WERI-Rb-1 (cell line): ENCODE results near the gene OTUD3.
A peak's percentile ranks its signal among the peaks of the same experiment; 100 is the strongest.

Source experiments
- DNase-seq: peaks from one replicate; pipeline ENCODE4 v3.0.0-alpha.2; 2020
- H3K27ac ChIP-seq: fragments of 250-450 bp; sonication (Bioruptor Pico); 2 replicates; pipeline ENCODE4 v1.5.1; 2020; ENCODE audit warnings: mild to moderate bottlenecking, moderate library complexity
- H3K27me3 ChIP-seq: fragments of 250-450 bp; sonication (Bioruptor Pico); 2 replicates; pipeline ENCODE4 v1.5.1; 2021; ENCODE audit warnings: mild to moderate bottlenecking, low read depth, moderate library complexity; ENCODE audit not compliant: insufficient read depth, severe bottlenecking
- H3K36me3 ChIP-seq: fragments of 250-450 bp; sonication (Bioruptor Pico); 2 replicates; pipeline ENCODE4 v1.5.1; 2020; ENCODE audit warnings: mild to moderate bottlenecking, moderate library complexity
- H3K4me3 ChIP-seq: 2 replicates; pipeline ENCODE4 v1.5.1; 2011; ENCODE audit warnings: low read depth, mild to moderate bottlenecking, control low read depth, low read length
- H3K9me3 ChIP-seq: fragments of 250-450 bp; sonication (Bioruptor Pico); 2 replicates; pipeline ENCODE4 v1.5.1; 2021; ENCODE audit warnings: mild to moderate bottlenecking, moderate library complexity; ENCODE audit not compliant: severe bottlenecking
- TF ChIP-seq, protein P1 (sequence below): IDR thresholded peaks from 2 replicates; pipeline ENCODE4 v1.5.1; 2011; ENCODE audit warnings: low read depth, mild to moderate bottlenecking, control low read depth, inconsistent platforms, low read length

The OTUD3 gene

DNA sequence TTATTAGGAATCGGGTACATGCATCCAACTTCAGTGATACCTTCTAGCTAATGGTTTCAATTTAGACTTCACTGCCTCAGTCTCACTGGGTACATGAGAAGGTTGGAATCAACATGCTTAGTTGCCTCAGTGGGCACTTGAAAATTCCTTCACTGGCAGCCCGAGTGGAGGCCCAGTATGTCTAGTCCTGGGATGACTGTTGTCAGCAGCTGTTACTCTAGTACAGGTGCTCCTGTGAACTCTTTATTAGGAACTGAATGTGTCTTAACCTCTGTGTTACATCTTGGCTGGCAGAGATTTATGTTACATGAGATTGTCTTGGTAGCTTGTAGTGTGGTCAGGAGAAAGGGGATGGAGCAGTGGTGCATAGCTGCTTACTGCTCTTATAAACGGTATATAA is 27.8 kb downstream of the OTUD3 start:
- DNase-seq = no peak
- Histone ChIP-seq H3K27ac (no peak overlapping the region), H3K4me3 (no peak overlapping the region), H3K9me3 (no peaks in the 10 kb centered on the region), H3K27me3 (no peaks in the 10 kb centered on the region), H3K36me3 (peaks cover 95% of the 10 kb centered on the region)
- TF ChIP-seq, protein P1, sequence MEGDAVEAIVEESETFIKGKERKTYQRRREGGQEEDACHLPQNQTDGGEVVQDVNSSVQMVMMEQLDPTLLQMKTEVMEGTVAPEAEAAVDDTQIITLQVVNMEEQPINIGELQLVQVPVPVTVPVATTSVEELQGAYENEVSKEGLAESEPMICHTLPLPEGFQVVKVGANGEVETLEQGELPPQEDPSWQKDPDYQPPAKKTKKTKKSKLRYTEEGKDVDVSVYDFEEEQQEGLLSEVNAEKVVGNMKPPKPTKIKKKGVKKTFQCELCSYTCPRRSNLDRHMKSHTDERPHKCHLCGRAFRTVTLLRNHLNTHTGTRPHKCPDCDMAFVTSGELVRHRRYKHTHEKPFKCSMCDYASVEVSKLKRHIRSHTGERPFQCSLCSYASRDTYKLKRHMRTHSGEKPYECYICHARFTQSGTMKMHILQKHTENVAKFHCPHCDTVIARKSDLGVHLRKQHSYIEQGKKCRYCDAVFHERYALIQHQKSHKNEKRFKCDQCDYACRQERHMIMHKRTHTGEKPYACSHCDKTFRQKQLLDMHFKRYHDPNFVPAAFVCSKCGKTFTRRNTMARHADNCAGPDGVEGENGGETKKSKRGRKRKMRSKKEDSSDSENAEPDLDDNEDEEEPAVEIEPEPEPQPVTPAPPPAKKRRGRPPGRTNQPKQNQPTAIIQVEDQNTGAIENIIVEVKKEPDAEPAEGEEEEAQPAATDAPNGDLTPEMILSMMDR = no peak

DNA sequence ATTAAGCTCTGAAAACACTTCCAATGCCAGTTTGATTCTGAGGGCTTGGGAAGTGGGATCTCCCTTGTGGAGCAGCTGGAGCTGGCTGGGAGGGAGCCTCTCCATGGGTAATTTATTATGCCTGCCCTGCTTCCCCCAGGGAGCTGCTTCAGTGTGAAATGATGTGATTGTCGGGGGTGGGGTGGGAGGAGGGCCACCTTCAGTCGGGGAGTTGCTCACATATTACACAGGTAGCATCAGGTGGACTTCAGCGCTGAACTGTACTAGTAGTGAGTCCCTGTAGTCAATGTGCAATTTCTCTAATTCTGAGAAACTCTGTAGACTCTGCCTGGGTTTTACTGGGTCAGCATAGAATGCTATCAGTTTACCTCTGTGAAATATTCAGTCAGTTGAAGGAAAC is 28.5 kb downstream of the OTUD3 start:
- TF ChIP-seq, protein P1 = no peak
- Histone ChIP-seq H3K27ac (no peak overlapping the region), H3K4me3 (no peak overlapping the region), H3K36me3 (peaks cover 89% of the 10 kb centered on the region), H3K9me3 (no peaks in the 10 kb centered on the region), H3K27me3 (no peaks in the 10 kb centered on the region)
- no peak for DNase-seq

DNA sequence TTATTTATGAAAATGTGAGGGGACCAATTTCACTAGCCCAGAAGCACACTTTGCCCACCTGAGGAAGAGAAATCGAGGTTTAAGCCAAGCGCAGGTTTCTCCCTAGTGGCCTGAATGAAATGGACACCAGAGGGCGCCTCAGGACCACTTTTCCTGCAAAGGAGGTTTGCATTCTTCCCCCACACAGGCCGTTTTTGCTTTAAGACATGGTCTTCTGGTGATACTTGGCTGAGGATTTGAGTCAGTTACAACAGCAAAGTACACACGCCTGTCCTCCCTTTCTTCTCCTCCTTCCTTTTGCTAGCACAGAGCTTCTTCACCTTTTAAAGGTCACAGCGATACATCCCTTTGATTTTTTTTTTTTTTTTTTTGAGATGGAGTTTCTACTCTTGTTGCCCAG is 35.9 kb downstream of the OTUD3 start:
- peak; percentile 75 for DNase-seq
- TF ChIP-seq, protein P1 = peak; percentile 88
- H3K36me3 ChIP-seq = peaks cover 16% of the 10 kb centered on the region
- no peaks in the 10 kb centered on the region for H3K9me3 ChIP-seq
- no peak overlapping the region for H3K4me3 ChIP-seq
- no peak overlapping the region for H3K27ac ChIP-seq
- H3K27me3 ChIP-seq = no peaks in the 10 kb centered on the region

DNA sequence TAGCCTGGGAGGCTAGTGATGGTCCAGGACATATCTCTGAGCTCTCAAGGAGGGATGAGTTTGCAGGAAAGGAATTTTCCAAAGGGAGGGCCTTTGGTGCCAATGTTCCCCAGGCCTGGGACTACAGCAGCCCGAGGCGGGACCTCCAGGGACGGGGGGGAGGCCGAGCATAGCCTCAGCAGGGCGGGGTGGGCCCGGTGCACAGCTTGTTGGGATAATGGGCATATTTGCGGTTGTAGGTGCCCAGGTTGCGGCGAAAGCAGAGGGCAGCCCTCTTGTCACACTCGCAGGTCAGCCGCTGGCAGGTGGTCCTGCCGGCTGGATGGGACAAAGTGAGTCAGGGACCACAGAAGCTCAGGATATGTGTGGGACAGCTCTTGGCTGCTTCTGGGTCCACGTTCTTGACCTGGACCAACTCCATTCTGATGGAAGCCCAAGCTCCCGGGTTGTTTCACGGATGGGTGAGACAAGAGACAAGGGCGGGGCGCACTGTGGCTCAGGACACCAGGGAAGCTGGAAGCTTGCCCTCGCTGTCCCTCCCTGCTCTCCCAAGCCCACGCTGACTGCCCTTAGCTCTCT is 38.0 kb downstream of the OTUD3 start:
- DNase-seq = no peak
- H3K27ac ChIP-seq = no peak overlapping the region
- H3K27me3 ChIP-seq = no peaks in the 10 kb centered on the region
- TF ChIP-seq, protein P1 = no peak
- no peaks in the 10 kb centered on the region for H3K9me3 ChIP-seq
- no peaks in the 10 kb centered on the region for H3K36me3 ChIP-seq
- no peak overlapping the region for H3K4me3 ChIP-seq

DNA sequence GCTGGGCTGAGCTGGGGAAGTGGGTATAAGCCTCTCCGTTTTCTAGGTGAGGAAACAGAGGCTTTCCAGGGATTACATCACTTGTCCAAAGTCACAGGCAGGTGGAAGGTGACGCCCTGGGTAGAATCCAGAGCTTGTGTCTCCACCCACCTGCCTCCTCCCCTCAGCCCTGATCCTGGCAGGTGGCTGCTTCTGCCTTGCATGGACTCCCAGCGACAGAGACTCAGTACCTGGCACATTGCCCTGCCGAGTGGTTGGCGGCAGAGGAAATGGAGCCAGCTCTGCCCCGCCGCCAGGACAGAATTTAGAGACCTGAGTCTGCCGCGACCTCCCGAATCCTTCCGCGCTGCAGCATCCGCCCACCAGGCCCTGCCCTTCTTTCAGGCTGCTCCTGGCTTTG is 39.1 kb downstream of the OTUD3 start:
- H3K4me3 ChIP-seq = no peak overlapping the region
- TF ChIP-seq, protein P1 = no peak
- H3K36me3 ChIP-seq = no peaks in the 10 kb centered on the region
- no peak overlapping the region for H3K27ac ChIP-seq
- no peaks in the 10 kb centered on the region for H3K27me3 ChIP-seq
- no peak for DNase-seq
- no peaks in the 10 kb centered on the region for H3K9me3 ChIP-seq

DNA sequence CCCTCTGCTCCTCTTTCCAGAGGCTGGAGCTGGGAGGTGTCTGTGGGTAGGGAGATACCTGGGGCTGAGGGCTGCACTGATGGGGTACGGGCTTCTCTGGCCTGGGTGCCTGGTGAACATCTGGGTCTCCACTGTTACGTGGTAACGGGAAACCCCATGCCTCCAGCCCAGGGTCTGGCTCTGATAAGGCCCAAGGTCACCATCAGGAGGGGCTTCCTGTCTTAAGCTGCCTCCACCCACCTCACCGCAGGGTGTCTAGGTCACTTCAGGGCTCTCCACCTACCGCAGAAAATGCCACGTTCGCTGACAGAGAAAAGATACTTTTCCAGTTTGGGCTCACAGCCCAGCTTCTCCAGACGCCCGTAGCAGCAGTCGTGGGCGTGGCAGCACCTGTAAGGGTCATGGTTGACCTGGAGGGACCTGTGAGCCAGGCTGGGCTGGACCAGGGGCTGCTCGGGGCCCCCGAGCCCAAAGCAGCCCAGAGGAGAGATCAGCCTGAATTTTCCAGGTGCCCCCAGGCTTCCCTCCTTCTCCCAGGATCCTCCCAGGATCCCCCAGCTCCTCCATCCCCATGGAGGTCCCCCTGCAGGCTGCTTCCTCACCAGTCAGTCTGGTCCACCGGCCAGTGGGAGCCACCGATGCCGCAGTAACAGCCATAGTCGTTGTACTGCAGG is 40.0 kb downstream of the OTUD3 start:
- Histone ChIP-seq H3K27ac (no peak overlapping the region), H3K27me3 (no peaks in the 10 kb centered on the region), H3K36me3 (no peaks in the 10 kb centered on the region), H3K9me3 (no peaks in the 10 kb centered on the region), H3K4me3 (no peak overlapping the region)
- TF ChIP-seq, protein P1 = no peak
- no peak for DNase-seq
